HCEC 1CT (cell line): Measurements from ENCODE around the gene QTRT2.
A peak's percentile ranks its signal among the peaks of the same experiment; 100 is the strongest.

ENCODE experiments used
- DNase-seq: peaks from one replicate; pipeline ENCODE4 v3.0.0-alpha.2; 2017

Gene QTRT2

DNA sequence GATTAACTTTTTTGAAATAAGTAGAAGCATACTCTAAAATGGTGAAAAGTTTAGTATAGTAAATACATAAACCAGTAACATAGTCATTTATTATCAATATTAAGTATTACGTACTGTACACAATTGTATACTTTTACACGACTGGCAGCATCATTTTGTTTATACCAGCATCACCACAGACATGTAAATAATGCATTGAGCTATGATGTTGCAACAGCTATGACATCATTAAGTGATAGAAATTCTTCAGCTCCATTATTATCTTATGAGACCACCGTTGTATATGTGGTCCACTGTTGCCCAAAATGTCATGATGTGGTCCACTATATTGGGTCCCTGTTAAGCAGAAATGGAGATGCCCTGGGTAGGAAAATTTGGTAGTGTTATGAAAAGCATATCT lies 71.0 kb downstream of the QTRT2 start:
- peak; percentile 38 for DNase-seq

DNA sequence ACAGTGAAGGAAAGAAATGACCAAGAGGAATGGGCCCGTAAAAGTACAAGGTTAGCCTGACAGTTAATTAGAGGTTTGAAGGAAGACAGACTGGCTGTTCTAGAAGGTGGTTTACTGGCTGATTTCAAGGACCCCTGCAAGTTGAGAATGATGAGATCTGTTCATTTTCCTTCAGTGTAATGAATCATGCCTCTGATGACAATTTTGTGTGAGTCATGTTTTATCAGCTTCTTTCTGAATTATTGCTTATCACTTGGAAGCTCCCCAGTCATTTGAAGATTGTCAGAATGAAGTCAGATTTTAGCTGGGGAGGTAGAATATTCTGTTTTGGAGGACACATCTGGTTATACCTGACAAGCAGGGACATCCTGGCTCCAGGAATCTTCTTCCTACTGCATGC lies 71.7 kb downstream of the QTRT2 start:
- DNase-seq = no peak

DNA sequence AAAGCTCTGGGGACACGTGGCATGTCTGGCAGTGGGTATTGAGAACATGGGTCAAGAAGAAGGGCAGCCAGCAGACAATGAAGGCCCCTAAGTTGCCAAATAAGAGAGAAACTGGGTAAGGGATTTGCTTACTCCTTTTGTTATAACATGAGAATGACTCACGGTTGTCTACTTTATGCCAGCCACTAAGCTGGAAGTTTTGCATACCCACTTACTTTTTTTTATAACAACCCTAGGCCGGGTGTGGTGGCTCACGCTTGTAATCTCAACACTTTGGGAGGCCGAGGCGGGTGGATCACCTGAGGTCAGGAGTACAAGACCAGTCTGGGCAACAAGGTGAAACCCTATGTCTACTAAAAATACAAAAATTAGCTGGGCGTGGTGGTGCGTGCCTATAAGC lies 72.3 kb downstream of the QTRT2 start:
- DNase-seq = no peak

DNA sequence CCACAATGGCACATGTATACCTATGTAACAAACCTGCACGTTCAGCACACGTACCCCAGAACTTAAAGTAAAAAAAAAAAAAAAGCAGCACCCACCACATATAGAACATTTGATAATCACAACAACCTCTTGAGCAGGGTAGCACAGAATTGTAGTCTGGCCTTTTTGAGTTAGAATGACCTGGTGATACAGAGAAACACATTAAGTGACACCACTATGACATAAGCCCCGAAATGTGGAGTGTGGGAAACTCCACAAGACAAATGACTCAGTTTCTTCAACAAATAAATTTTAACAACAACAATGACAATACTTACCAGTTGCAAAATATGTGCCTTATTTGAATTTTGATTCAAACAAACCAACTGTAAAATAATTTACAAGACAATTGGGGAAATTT lies 76.0 kb downstream of the QTRT2 start:
- no peak for DNase-seq

DNA sequence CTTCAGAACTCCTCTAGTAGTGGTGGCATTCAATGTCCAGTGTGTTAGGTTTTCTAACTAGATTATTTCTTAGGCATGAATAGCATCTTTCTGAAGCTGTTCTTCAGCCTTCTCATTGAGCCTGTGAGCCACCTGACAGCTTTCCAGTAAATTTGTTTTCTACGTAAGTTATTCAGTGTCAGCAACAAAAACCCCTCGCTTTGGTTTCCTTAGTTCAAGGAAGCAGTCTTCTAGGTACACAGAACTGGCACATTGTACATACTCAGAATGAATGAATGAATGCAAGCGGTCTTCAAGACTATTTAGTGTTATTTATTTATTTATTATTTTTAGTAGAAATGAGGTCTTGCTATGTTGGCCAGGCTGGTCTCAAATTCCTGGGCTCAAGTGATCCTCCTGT lies 77.4 kb downstream of the QTRT2 start:
- DNase-seq = no peak
